ENCODE measurements around the gene KRTAP5-5.

KRTAP5-5 gene

GRCh38 chr11:1672613-1673350 lies 43.2 kb downstream of the KRTAP5-5 start:
- no peak for DNase-seq (ENCODE audit: low read depth in 1 of 2, low spot score in 1 of 2)
- no peak for TF ChIP-seq JUND (IDR thresholded peaks at IDR 0.05; ENCODE audit: low read depth)
- in situ Hi-C loops (cut with HindIII; ENCODE audit: low pct_unique_long_range_greater_than_20kb, low sequenced_read_pairs) = no loop called here

DNA sequence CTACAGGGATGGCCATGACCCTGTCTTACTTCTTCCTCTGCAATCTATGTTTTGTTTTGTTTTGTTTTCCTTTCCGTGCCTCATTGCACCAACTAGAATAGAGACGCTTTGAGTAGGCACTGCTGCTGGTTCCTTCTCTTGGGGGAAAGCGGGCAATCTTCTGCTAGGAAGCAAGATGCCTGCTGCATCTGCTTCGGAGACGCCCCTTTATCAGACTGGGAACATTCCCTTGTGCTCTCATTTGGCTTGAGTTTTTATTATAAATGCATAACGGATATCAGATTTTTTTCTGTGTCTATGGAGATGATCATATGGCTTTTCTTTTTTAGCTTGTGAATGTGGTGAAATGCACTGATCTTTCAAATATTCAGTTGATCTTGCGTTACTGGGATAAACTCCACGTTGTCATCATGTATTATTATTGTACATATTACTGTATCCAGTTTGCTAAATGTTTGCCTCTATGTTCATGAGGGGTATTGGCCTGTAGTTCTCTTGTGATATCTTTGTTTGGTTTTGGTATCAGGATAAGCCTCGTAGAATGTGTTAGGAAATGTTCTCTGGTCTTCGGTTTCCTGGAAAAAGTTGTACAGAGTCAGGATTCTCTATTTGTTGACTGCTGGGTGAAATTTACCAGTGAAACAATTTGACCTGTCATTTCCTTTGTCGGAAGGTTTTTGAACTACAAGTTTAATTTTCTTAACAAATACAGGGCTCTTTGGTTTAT lies 44.0 kb downstream of the KRTAP5-5 start:
- in situ Hi-C loops (cut with HindIII; ENCODE audit: low pct_unique_long_range_greater_than_20kb, low sequenced_read_pairs) = no loop called here
- no peak for TF ChIP-seq JUND (IDR thresholded peaks at IDR 0.05; ENCODE audit: low read depth)
- no peak for DNase-seq (ENCODE audit: low read depth in 1 of 2, low spot score in 1 of 2)

- in situ Hi-C loops (cut with HindIII; ENCODE audit: low pct_unique_long_range_greater_than_20kb, low sequenced_read_pairs) = no loop called here
- no peak for DNase-seq (ENCODE audit: low read depth in 1 of 2, low spot score in 1 of 2)
- TF ChIP-seq JUND (IDR thresholded peaks at IDR 0.05; ENCODE audit: low read depth) = no peak
These were observed 44.9 kb downstream of the KRTAP5-5 start for GRCh38 chr11:1674173-1675131.

DNA sequence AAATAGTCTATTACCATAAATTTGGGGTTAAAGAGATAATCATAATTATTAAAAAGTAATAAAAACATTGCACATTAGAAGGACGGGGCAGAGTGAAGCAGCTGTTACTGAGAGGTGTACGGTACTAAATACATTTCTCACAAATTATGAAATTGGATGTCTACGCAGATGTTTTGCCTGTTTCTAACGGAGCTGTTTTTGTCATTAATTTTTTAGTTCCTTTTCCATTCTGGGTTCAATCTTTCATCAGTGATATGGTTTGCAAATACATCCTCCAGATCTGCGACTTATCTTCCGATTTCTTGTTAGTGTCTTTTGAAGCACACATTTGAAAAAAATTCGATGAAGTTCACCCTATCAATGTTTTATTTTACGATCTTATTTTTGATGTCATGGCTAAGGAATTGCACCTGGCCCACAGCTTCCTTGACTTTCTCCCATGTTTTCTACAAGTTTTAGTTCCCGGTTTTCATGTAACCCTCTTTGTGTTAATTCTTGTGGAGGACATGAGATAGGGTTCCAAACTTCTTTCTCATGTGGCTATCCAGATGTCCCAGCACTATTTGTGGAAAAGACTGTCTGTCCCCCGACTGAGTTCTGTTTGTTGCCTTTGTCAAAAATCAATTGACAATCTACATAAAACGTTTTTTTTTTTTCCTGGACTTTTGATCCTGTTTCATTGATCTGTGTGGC lies 46.1 kb downstream of the KRTAP5-5 start:
- DNase-seq (ENCODE audit: low read depth in 1 of 2, low spot score in 1 of 2) = no peak
- no peak for TF ChIP-seq JUND (IDR thresholded peaks at IDR 0.05; ENCODE audit: low read depth)
- in situ Hi-C loops (cut with HindIII; ENCODE audit: low pct_unique_long_range_greater_than_20kb, low sequenced_read_pairs) = no loop called here

- no peak for TF ChIP-seq JUND (IDR thresholded peaks at IDR 0.05; ENCODE audit: low read depth)
- in situ Hi-C loops (cut with HindIII; ENCODE audit: low pct_unique_long_range_greater_than_20kb, low sequenced_read_pairs) = no loop called here
- DNase-seq (ENCODE audit: low read depth in 1 of 2, low spot score in 1 of 2) = no peak
These were observed 46.7 kb downstream of the KRTAP5-5 start for GRCh38 chr11:1676229-1676740.

DNA sequence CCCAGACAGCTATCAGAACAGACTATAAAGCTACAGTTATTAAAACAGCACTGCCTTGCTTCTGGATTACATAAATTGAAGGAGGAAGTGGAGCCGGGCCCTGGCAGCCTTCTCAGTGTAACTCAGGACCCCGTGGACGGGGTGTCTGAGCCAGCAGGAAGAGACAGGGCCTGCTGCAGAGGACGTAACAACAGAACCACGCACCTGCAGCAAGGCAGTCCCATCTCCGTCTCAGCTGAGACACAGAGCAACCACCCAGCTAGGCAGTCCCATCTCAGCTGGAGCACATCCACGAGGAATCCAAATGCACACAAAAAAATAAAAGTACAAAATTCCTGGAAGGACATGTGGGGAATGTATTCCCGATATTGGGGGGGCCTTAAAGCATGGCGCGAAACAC lies 50.3 kb downstream of the KRTAP5-5 start:
- DNase-seq (ENCODE audit: low read depth in 1 of 2, low spot score in 1 of 2) = no peak
- TF ChIP-seq JUND (IDR thresholded peaks at IDR 0.05; ENCODE audit: low read depth) = no peak
- in situ Hi-C loops (cut with HindIII; ENCODE audit: low pct_unique_long_range_greater_than_20kb, low sequenced_read_pairs) = no loop called here
